CD4-positive, alpha-beta T cell (primary cell): ENCODE data around the gene GNPTAB. TPM values are rescaled to one million over a fixed set of nuclear protein-coding genes. Genes with fewer than 3 reads are reported as not detected.

Experiments
- ATAC-seq: fragments of 200-7000 bp; cut with Tn5 transposase; one replicate; pipeline ENCODE4 v1.10.0; 2022; ENCODE audit warnings: mild to moderate bottlenecking; ENCODE audit not compliant: poor library complexity
- CTCF ChIA-PET: fragments of 350-600 bp; sonication (Branson Sonifier 250); formaldehyde crosslinking; loops from one replicate; lab custom pipeline; 2021; ENCODE audit warnings: antibody characterized with exemption, inconsistent platforms; lab: Charles Lee
- POLR2A ChIA-PET: fragments of 350-600 bp; sonication (Branson Sonifier 250); formaldehyde crosslinking; loops from one replicate; lab custom pipeline; 2021; ENCODE audit warnings: antibody characterized with exemption, inconsistent platforms; lab: Charles Lee
- DNase-seq, 14 experiments: peaks; one replicate each; pipeline ENCODE4 v3.0.0-alpha.2; 2013 to 2020; ENCODE audit warnings: mixed read lengths in 2 of 14
- H3K27ac ChIP-seq, 2 donors: one replicate each; pipeline versions ENCODE4 v1.5.1 to v1.7.0; 2013; ENCODE audit warnings: low read length in 2 of 2, low read depth in 1 of 2, mild to moderate bottlenecking in 1 of 2
- H3K27me3 ChIP-seq, 2 experiments: 1 replicate in 1 of 2; 2 replicates in 1 of 2; pipeline versions ENCODE4 v1.6.1 to v1.7.0; 2013; ENCODE audit warnings: low read length in 2 of 2, control low read depth in 1 of 2, mild to moderate bottlenecking in 1 of 2, moderate library complexity in 1 of 2; ENCODE audit not compliant: insufficient read depth in 2 of 2, control insufficient read depth in 1 of 2
- H3K36me3 ChIP-seq: one replicate; pipeline ENCODE4 v1.6.1; 2013; ENCODE audit warnings: low read length, control low read depth; ENCODE audit not compliant: insufficient read depth
- H3K4me1 ChIP-seq: one replicate; pipeline ENCODE4 v1.6.1; 2013; ENCODE audit warnings: low read length, control low read depth; ENCODE audit not compliant: insufficient read depth
- H3K4me3 ChIP-seq: one replicate; pipeline ENCODE4 v1.5.1; 2013; ENCODE audit warnings: mild to moderate bottlenecking, low read length, moderate library complexity
- H3K9me3 ChIP-seq, 2 experiments: 1 replicate in 1 of 2; 2 replicates in 1 of 2; pipeline versions ENCODE4 v1.6.1 to v1.7.0; 2013; ENCODE audit warnings: low read length in 2 of 2, mild to moderate bottlenecking in 2 of 2, control low read depth in 1 of 2, moderate library complexity in 1 of 2; ENCODE audit not compliant: control insufficient read depth in 1 of 2, insufficient read depth in 1 of 2
- H3K27ac Mint-ChIP-seq: one replicate; pipeline ENCODE4 v1.8.0; 2020; ENCODE audit warnings: mixed read lengths
- H3K27me3 Mint-ChIP-seq: one replicate; pipeline ENCODE4 v1.8.0; 2021; ENCODE audit warnings: mixed read lengths
- H3K36me3 Mint-ChIP-seq: one replicate; pipeline ENCODE4 v1.8.0; 2021; ENCODE audit warnings: low read depth, mixed read lengths
- H3K4me1 Mint-ChIP-seq: one replicate; pipeline ENCODE4 v1.8.0; 2021; ENCODE audit warnings: low read depth, mixed read lengths
- H3K4me3 Mint-ChIP-seq: one replicate; pipeline ENCODE4 v1.8.0; 2020; ENCODE audit warnings: mild to moderate bottlenecking, mixed read lengths
- H3K9me3 Mint-ChIP-seq: one replicate; pipeline ENCODE4 v1.8.0; 2020; ENCODE audit warnings: mixed read lengths
- intact Hi-C, 2 experiments: fragments of 100-400 bp; cut with DNase I in 1 of 2; cut with micrococcal nuclease in 1 of 2; formaldehyde crosslinking; loops; one replicate each; pipeline versions ENCODE4 v1.15.1 to v1.9.0; 2023 to 2025; cut with DNase I, micrococcal nuclease
- total RNA-seq, 174 experiments: library from RNA in 2 of 174; stranded (reverse) in 2 of 174; gene quantifications; one replicate each; pipeline ENCODE4 v1.2.3 and lab custom pipeline; 2021 to 2026
- TF ChIP-seq, protein P1 (sequence below): fragments of 200-600 bp; IDR thresholded peaks from one replicate; pipeline ENCODE4 v1.8.0; 2022; ENCODE audit warnings: antibody characterized with exemption, mild to moderate bottlenecking

GNPTAB gene
- total RNA-seq, 2 experiments from 2014 or later, result 38.2 to 43.8 TPM

DNA sequence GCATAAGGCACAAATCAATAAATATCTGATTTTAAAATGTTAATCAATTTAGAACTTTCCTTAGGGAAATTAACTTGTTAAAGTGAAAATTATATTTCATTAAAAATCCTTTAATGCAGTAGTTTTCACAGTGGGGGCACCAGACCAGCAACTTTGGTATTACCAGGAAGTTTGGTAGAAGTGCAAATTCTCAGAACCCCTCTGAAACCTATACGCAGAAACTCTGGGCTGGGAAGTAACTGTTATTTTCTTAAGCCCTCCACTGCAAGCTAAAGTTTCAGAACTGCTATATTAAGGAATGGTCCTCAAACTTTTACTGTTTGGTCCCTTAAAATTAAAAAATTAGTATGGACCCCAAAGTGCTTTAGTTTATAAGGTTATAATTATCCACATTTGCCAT is 35.7 kb downstream of the GNPTAB start:
- DNase-seq (peak in 1 of 14 experiments; percentile 19), ATAC-seq (no peak)
- POLR2A ChIA-PET, result no interaction called here
- Mint-ChIP-seq H3K27me3 (no peaks in the 10 kb centered on the region), H3K9me3 (no peaks in the 10 kb centered on the region), H3K36me3 (peaks cover 35% of the 10 kb centered on the region), H3K4me3 (no peak overlapping the region), H3K27ac (no peak overlapping the region), H3K4me1 (peaks cover 22% of the 10 kb centered on the region)
- CTCF ChIA-PET, result no interaction called here
- Histone ChIP-seq H3K9me3 (no peaks in the 10 kb centered on the region), H3K4me3 (no peak overlapping the region), H3K4me1 (peaks cover 7% of the 10 kb centered on the region), H3K36me3 (peaks cover 3% of the 10 kb centered on the region), H3K27ac (no peak overlapping the region), H3K27me3 (no peaks in the 10 kb centered on the region)
- TF ChIP-seq, protein P1, sequence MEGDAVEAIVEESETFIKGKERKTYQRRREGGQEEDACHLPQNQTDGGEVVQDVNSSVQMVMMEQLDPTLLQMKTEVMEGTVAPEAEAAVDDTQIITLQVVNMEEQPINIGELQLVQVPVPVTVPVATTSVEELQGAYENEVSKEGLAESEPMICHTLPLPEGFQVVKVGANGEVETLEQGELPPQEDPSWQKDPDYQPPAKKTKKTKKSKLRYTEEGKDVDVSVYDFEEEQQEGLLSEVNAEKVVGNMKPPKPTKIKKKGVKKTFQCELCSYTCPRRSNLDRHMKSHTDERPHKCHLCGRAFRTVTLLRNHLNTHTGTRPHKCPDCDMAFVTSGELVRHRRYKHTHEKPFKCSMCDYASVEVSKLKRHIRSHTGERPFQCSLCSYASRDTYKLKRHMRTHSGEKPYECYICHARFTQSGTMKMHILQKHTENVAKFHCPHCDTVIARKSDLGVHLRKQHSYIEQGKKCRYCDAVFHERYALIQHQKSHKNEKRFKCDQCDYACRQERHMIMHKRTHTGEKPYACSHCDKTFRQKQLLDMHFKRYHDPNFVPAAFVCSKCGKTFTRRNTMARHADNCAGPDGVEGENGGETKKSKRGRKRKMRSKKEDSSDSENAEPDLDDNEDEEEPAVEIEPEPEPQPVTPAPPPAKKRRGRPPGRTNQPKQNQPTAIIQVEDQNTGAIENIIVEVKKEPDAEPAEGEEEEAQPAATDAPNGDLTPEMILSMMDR, result no peak
- intact Hi-C loops, result no loop called here

DNA sequence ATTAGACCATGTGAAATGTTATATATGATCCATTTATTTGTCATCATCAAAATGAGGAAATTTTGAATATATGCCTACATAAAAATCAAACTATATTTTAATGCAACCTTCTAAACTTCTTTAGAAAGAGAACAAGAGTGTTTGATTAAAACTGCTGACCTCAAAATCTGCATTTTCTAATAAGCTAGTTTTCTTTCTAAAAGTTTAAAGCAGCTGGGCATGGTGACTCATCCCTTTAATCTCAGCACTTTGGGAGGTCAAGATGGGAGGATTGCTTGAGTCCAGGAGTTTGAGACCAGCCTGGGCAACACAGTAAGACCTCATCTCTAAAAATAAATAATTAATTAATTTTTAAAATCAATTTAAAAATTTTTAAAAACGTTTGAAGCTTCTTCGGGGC is 36.2 kb downstream of the GNPTAB start:
- Histone ChIP-seq H3K27ac (no peak overlapping the region), H3K9me3 (no peaks in the 10 kb centered on the region), H3K27me3 (no peaks in the 10 kb centered on the region), H3K4me1 (peaks cover 7% of the 10 kb centered on the region), H3K4me3 (no peak overlapping the region), H3K36me3 (peaks cover 8% of the 10 kb centered on the region)
- H3K4me3 Mint-ChIP-seq, result no peak overlapping the region
- TF ChIP-seq, protein P1, result no peak
- H3K36me3 Mint-ChIP-seq, result peaks cover 39% of the 10 kb centered on the region
- no peak for ATAC-seq
- peaks cover 22% of the 10 kb centered on the region for H3K4me1 Mint-ChIP-seq
- intact Hi-C loops, result no loop called here
- H3K9me3 Mint-ChIP-seq, result no peaks in the 10 kb centered on the region
- ChIA-PET CTCF (no interaction called here), POLR2A (no interaction called here)
- DNase-seq, result no peak
- H3K27ac Mint-ChIP-seq, result no peak overlapping the region
- no peaks in the 10 kb centered on the region for H3K27me3 Mint-ChIP-seq

DNA sequence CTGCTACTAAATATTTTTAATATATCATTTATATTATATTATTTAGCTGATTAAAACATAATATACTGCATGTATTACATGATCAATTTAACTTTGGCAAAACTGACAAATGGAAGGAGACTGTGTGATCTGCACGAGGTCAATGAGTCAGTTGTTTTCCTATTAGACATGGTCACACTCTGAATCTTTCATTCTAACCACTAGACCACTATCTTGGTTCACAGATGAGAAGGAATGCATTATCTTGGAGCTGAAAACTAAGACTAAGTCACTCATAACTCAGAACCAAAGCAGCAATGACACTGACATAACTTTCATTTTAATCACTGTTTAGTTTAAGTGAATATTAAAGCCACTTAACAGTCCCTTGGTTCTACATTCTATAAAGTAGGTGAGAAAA is 37.4 kb downstream of the GNPTAB start:
- Histone ChIP-seq H3K36me3 (peaks cover 18% of the 10 kb centered on the region), H3K27ac (no peak overlapping the region), H3K27me3 (no peaks in the 10 kb centered on the region), H3K4me3 (no peak overlapping the region), H3K4me1 (peaks cover 7% of the 10 kb centered on the region), H3K9me3 (no peaks in the 10 kb centered on the region)
- intact Hi-C loops, result loop anchor here in 1 of 2 experiments (2.0 kb wide), 1 partner anchor 37 kb away; the partner anchor contains the start of gene GNPTAB
- Mint-ChIP-seq H3K27ac (no peak overlapping the region), H3K9me3 (no peaks in the 10 kb centered on the region), H3K4me1 (peaks cover 13% of the 10 kb centered on the region), H3K27me3 (no peaks in the 10 kb centered on the region), H3K36me3 (peaks cover 49% of the 10 kb centered on the region), H3K4me3 (no peak overlapping the region)
- POLR2A ChIA-PET, result interaction anchor here (0.7 to 2.3 kb wide), 2 partner anchors 30 to 37 kb away, joined by 3 to 9 read pairs; partner anchors contain the start of gene GNPTAB
- ATAC-seq (no peak), DNase-seq (no peak)
- TF ChIP-seq, protein P1, result no peak
- CTCF ChIA-PET, result interaction anchor here (2.4 to 3.9 kb wide), 2 partner anchors 37 to 46 kb away, joined by 11 to 34 read pairs; partner anchors contain the start of gene GNPTAB
